DOHH2 (cell line): ENCODE measurements around the gene SNRNP27.

ENCODE experiments used
- EZH2phosphoT487 ChIP-seq: fragments of 200-600 bp; sonication (generic); IDR thresholded peaks from 2 replicates; pipeline ENCODE4 v1.6.1; 2017; ENCODE audit warnings: borderline replicate concordance, mild to moderate bottlenecking, antibody characterized with exemption, low read length, moderate library complexity, mixed read lengths
- TF ChIP-seq, protein P1 (sequence below): fragments of 200-600 bp; sonication (generic); IDR thresholded peaks from one replicate; pipeline ENCODE4 v1.5.1; 2014; ENCODE audit warnings: antibody characterized with exemption, mild to moderate bottlenecking, low read depth, low read length; ENCODE audit not compliant: poor library complexity, severe bottlenecking

DNA sequence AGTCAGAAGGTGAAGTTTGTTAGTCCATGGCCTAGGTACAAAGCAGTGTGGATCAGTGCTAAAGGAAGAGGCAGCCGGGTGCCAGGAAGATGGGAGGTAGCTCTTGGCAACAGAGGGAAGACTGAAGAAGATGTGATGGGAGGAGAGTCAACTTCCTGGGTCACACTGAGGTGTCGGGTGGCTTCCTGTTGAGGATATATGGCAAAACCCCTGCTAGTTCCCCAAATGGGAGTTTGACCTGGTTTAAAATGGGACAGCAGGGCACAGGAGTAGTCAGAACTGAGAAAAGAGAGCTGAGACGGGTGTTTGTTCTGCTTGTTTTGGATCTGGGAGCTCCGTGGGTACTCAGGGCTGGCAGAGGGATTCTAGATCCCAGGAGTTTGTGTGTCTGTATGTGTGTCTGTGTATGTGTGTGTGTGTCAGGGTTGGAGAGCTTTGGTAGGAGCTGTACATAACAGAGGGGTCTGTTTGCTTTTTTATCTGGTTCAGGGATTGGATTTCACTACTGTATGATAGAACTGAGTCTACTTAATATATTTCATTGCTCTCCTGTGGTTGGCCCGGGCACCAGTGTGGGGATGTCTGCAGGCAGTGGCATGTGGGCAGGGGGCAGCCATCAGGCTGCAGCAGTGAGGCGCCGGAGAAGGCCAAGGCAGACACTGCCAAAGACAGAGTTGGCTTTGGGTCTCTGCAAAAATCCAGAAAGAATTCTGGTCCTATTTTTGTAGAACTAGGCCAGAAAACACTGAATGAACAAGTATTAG, 38.3 kb downstream of the SNRNP27 start:
- TF ChIP-seq, protein P1, sequence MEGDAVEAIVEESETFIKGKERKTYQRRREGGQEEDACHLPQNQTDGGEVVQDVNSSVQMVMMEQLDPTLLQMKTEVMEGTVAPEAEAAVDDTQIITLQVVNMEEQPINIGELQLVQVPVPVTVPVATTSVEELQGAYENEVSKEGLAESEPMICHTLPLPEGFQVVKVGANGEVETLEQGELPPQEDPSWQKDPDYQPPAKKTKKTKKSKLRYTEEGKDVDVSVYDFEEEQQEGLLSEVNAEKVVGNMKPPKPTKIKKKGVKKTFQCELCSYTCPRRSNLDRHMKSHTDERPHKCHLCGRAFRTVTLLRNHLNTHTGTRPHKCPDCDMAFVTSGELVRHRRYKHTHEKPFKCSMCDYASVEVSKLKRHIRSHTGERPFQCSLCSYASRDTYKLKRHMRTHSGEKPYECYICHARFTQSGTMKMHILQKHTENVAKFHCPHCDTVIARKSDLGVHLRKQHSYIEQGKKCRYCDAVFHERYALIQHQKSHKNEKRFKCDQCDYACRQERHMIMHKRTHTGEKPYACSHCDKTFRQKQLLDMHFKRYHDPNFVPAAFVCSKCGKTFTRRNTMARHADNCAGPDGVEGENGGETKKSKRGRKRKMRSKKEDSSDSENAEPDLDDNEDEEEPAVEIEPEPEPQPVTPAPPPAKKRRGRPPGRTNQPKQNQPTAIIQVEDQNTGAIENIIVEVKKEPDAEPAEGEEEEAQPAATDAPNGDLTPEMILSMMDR: no peak
- no peak for TF ChIP-seq EZH2phosphoT487
